WTC11 (cell line): ENCODE results near the gene HES4. TPM values are rescaled to one million over a fixed set of nuclear protein-coding genes. Genes with fewer than 3 reads are reported as not detected.

Source experiments
- ATAC-seq: fragments of 200-7000 bp; cut with Tn5 transposase; 2 replicates; pipeline ENCODE4 v1.10.0; 2021; ENCODE audit warnings: mild to moderate bottlenecking, moderate library complexity
- CTCF ChIA-PET: fragments of 300-600 bp; sonication (Branson Sonifier 250); formaldehyde crosslinking; loops from one replicate; lab custom pipeline; 2021; ENCODE audit warnings: antibody characterized with exemption; lab: Charles Lee
- POLR2A ChIA-PET: fragments of 350-600 bp; sonication (Branson Sonifier 250); formaldehyde crosslinking; loops from one replicate; lab custom pipeline; 2021; ENCODE audit warnings: antibody characterized with exemption; lab: Charles Lee
- DNase-seq: peaks from one replicate; pipeline ENCODE4 v3.0.0; 2021; ENCODE audit warnings: low spot score
- H3K27ac Mint-ChIP-seq: 2 replicates; pipeline ENCODE4 v1.8.0; 2021; ENCODE audit warnings: mixed read lengths
- H3K27me3 Mint-ChIP-seq: 2 replicates; pipeline ENCODE4 v1.8.0; 2021; ENCODE audit warnings: low read depth, mild to moderate bottlenecking, moderate library complexity, mixed read lengths
- H3K36me3 Mint-ChIP-seq: 2 replicates; pipeline ENCODE4 v1.8.0; 2021; ENCODE audit warnings: mixed read lengths
- H3K4me1 Mint-ChIP-seq: 2 replicates; pipeline ENCODE4 v1.8.0; 2022; ENCODE audit warnings: mixed read lengths
- H3K4me3 Mint-ChIP-seq: 2 replicates; pipeline ENCODE4 v1.8.0; 2021; ENCODE audit warnings: mild to moderate bottlenecking, moderate library complexity, mixed read lengths
- H3K9me3 Mint-ChIP-seq: 2 replicates; pipeline ENCODE4 v1.8.0; 2021; ENCODE audit warnings: mixed read lengths
- ATF2 ChIP-seq: sonication (generic); formaldehyde crosslinking; IDR thresholded peaks from 2 replicates; pipeline ENCODE4 v1.8.1; 2022; ENCODE audit warnings: low read depth, missing genetic modification reagents, borderline replicate concordance
- EMX1 ChIP-seq: fragments of 250-450 bp; sonication (Bioruptor Pico); IDR thresholded peaks from 2 replicates; pipeline ENCODE4 v1.8.0; 2021; ENCODE audit warnings: mild to moderate bottlenecking
- HMGXB4 ChIP-seq: sonication (generic); formaldehyde crosslinking; IDR thresholded peaks from 2 replicates; pipeline ENCODE4 v1.8.1; 2023; ENCODE audit warnings: mild to moderate bottlenecking, moderate library complexity, missing genetic modification reagents
- IRF2 ChIP-seq: sonication (generic); formaldehyde crosslinking; IDR thresholded peaks from 2 replicates; pipeline ENCODE4 v1.8.0; 2022; ENCODE audit warnings: low read depth, missing genetic modification reagents, borderline replicate concordance
- MLX ChIP-seq: sonication (generic); formaldehyde crosslinking; IDR thresholded peaks from 2 replicates; pipeline ENCODE4 v1.8.1; 2023; ENCODE audit warnings: mild to moderate bottlenecking, missing genetic modification reagents, moderate library complexity
- ZNF121 ChIP-seq: sonication (generic); formaldehyde crosslinking; IDR thresholded peaks from 2 replicates; pipeline ENCODE4 v1.8.0; 2023; ENCODE audit warnings: missing genetic modification reagents
- ZNF532 ChIP-seq: fragments of 250-450 bp; sonication (Bioruptor Pico); IDR thresholded peaks from 2 replicates; pipeline ENCODE4 v1.9.0; 2021; ENCODE audit warnings: mild to moderate bottlenecking, borderline replicate concordance
- ZSCAN18 ChIP-seq: fragments of 250-450 bp; sonication (Bioruptor Pico); IDR thresholded peaks from 2 replicates; pipeline ENCODE4 v2.1.2; 2022; ENCODE audit warnings: mild to moderate bottlenecking, moderate library complexity
- total RNA-seq: library from RNA; stranded (reverse); gene quantifications from 3 replicates; pipeline ENCODE4 v1.2.3, GENCODE V29; 2021

Gene HES4
- total RNA-seq, 1 experiment from 2014 or later: 4.5 TPM

- DNase-seq: no peak
- CTCF ChIA-PET: no interaction called here
Observed at GRCh38 chr1:1011396-1011949, 11.6 kb upstream of the HES4 start.

More at GRCh38 chr1:1011396-1011949, 11.6 kb upstream of the HES4 start:
- no peak for ATAC-seq
- TF ChIP-seq ZSCAN18 (no peak), EMX1 (CRISPR knock-in tag) (no peak), ZNF121 (CRISPR knock-in tag) (no peak), HMGXB4 (CRISPR knock-in tag) (no peak), ATF2 (no peak), ZNF532 (CRISPR knock-in tag) (no peak), IRF2 (no peak), MLX (no peak)
- TF ChIP-seq, all 79 proteins: peak for 0
- Mint-ChIP-seq H3K36me3 (no peaks in the 10 kb centered on the region), H3K27ac (no peak overlapping the region; the same call in 1 of the 2 replicates), H3K4me3 (no peak overlapping the region), H3K4me1 (peaks cover 26% of the 10 kb centered on the region), H3K27me3 (peaks cover 51% of the 10 kb centered on the region), H3K9me3 (peaks cover 4% of the 10 kb centered on the region)
- POLR2A ChIA-PET: no interaction called here
